Lower lobe of right lung (tissue), 2 donors: ENCODE measurements around the gene TMEM108. TPM values are rescaled to one million over a fixed set of nuclear protein-coding genes. Genes with fewer than 3 reads are reported as not detected.

Experiments used
- ATAC-seq, 2 donors: fragments of 200-7000 bp; cut with Tn5 transposase; one replicate each; pipeline ENCODE4 v1.9.1; 2020 to 2022; ENCODE audit warnings: mild to moderate bottlenecking in 2 of 2, moderate library complexity in 2 of 2
- DNase-seq: peaks from one replicate; pipeline ENCODE4 v3.0.0-alpha.2; 2020
- H3K27ac ChIP-seq: fragments of 200-600 bp; one replicate; pipeline ENCODE4 v1.8.0; 2022
- H3K27me3 ChIP-seq: fragments of 200-600 bp; one replicate; pipeline ENCODE4 v1.8.0; 2022; ENCODE audit warnings: low read depth
- H3K36me3 ChIP-seq: fragments of 200-600 bp; one replicate; pipeline ENCODE4 v1.8.0; 2022; ENCODE audit warnings: mild to moderate bottlenecking
- H3K4me1 ChIP-seq: fragments of 200-600 bp; one replicate; pipeline ENCODE4 v1.8.0; 2022
- H3K4me3 ChIP-seq: fragments of 200-600 bp; one replicate; pipeline ENCODE4 v1.8.0; 2022; ENCODE audit warnings: mild to moderate bottlenecking
- H3K9me3 ChIP-seq: fragments of 200-600 bp; one replicate; pipeline ENCODE4 v1.8.0; 2022
- CTCF ChIP-seq: fragments of 200-600 bp; IDR thresholded peaks from one replicate; pipeline ENCODE4 v1.8.0; 2022; ENCODE audit warnings: antibody characterized with exemption, mild to moderate bottlenecking
- intact Hi-C: fragments of 100-400 bp; cut with DNase I; formaldehyde crosslinking; loops from one replicate; pipeline ENCODE4 v1.11.0; 2022
- total RNA-seq: library from RNA; stranded (reverse); fragmentation: NEBNext Ultra II Directional; extraction: Animal tissue kit (Norgen Biotek cat#: 25700); gene quantifications from one replicate; pipeline ENCODE4 v1.2.1, GENCODE V29; 2021
- donor health status: DM: no; HTN: yes; CAD: no; lungs with severe emphysema.

TMEM108 gene
- total RNA-seq, 1 donor from 2014 or later, result 18.5 TPM

- no peaks in the 10 kb centered on the region for H3K27me3 ChIP-seq
- DNase-seq, result no peak
- no peaks in the 10 kb centered on the region for H3K36me3 ChIP-seq
- H3K9me3 ChIP-seq, result no peaks in the 10 kb centered on the region
- TF ChIP-seq CTCF, result no peak
- H3K27ac ChIP-seq, result no peak overlapping the region
- no peak for ATAC-seq
- no peak overlapping the region for H3K4me3 ChIP-seq
- no peaks in the 10 kb centered on the region for H3K4me1 ChIP-seq
- intact Hi-C loops, result no loop called here
Measured at GRCh38 chr3:133168025-133168401, 129.8 kb downstream of the TMEM108 start.

GRCh38 chr3:133169331-133170068, 131.3 kb downstream of the TMEM108 start:
- H3K36me3 ChIP-seq, result no peaks in the 10 kb centered on the region
- H3K4me1 ChIP-seq, result no peaks in the 10 kb centered on the region
- no peak for DNase-seq
- no peak overlapping the region for H3K4me3 ChIP-seq
- no peaks in the 10 kb centered on the region for H3K27me3 ChIP-seq
- H3K9me3 ChIP-seq, result no peaks in the 10 kb centered on the region
- TF ChIP-seq CTCF, result no peak
- intact Hi-C loops, result no loop called here
- no peak for ATAC-seq
- H3K27ac ChIP-seq, result no peak overlapping the region

- Histone ChIP-seq H3K36me3 (no peaks in the 10 kb centered on the region), H3K4me3 (no peak overlapping the region), H3K27ac (no peak overlapping the region), H3K27me3 (no peaks in the 10 kb centered on the region), H3K4me1 (no peaks in the 10 kb centered on the region), H3K9me3 (no peaks in the 10 kb centered on the region)
- no peak for ATAC-seq
- TF ChIP-seq CTCF, result no peak
- intact Hi-C loops, result no loop called here
- no peak for DNase-seq
Measured at GRCh38 chr3:133171831-133172230, 133.6 kb downstream of the TMEM108 start.

GRCh38 chr3:133181392-133182150, 143.4 kb downstream of the TMEM108 start:
- intact Hi-C loops, result no loop called here
- TF ChIP-seq CTCF, result no peak
- DNase-seq (no peak), ATAC-seq (no peak)
- H3K27ac ChIP-seq, result no peak overlapping the region
- no peaks in the 10 kb centered on the region for H3K36me3 ChIP-seq
- no peak overlapping the region for H3K4me3 ChIP-seq
- no peaks in the 10 kb centered on the region for H3K4me1 ChIP-seq
- H3K27me3 ChIP-seq, result no peaks in the 10 kb centered on the region
- no peaks in the 10 kb centered on the region for H3K9me3 ChIP-seq

GRCh38 chr3:133187870-133188379, 149.7 kb downstream of the TMEM108 start:
- no peak for TF ChIP-seq CTCF
- H3K9me3 ChIP-seq, result no peaks in the 10 kb centered on the region
- DNase-seq (no peak), ATAC-seq (no peak)
- intact Hi-C loops, result no loop called here
- no peaks in the 10 kb centered on the region for H3K4me1 ChIP-seq
- no peaks in the 10 kb centered on the region for H3K36me3 ChIP-seq
- H3K27ac ChIP-seq, result no peak overlapping the region
- H3K4me3 ChIP-seq, result no peak overlapping the region
- H3K27me3 ChIP-seq, result no peaks in the 10 kb centered on the region
